SK-N-SH treated with all-trans-retinoic acid at 6 μM for 48 hours (cell line): ENCODE measurements around the gene CALN1.

Source experiments
- ARNTL ChIP-seq: fragments of 450-650 bp; formaldehyde crosslinking; IDR thresholded peaks from 2 replicates; pipeline ENCODE4 v1.5.0; 2020; ENCODE audit warnings: low read depth, mild to moderate bottlenecking, moderate library complexity, borderline replicate concordance
- BACH2 ChIP-seq: fragments of 250-450 bp; sonication (Bioruptor Pico); IDR thresholded peaks from 2 replicates; pipeline ENCODE4 v1.9.0; 2021; ENCODE audit warnings: mild to moderate bottlenecking, borderline replicate concordance
- CREB5 ChIP-seq: fragments of 250-450 bp; sonication (Bioruptor Pico); IDR thresholded peaks from 2 replicates; pipeline ENCODE4 v1.5.1; 2020; ENCODE audit warnings: low read depth, mild to moderate bottlenecking, moderate library complexity
- CSDC2 ChIP-seq: fragments of 250-450 bp; sonication (Bioruptor Pico); IDR thresholded peaks from 2 replicates; pipeline ENCODE4 v1.5.0; 2020; ENCODE audit warnings: mild to moderate bottlenecking, moderate library complexity
- ESRRG ChIP-seq: fragments of 250-450 bp; sonication (Bioruptor Pico); IDR thresholded peaks from 2 replicates; pipeline ENCODE4 v1.6.1; 2021; ENCODE audit warnings: mild to moderate bottlenecking
- GLIS3 ChIP-seq: fragments of 250-450 bp; sonication (Bioruptor Pico); IDR thresholded peaks from 2 replicates; pipeline ENCODE4 v1.5.0; 2020; ENCODE audit warnings: mild to moderate bottlenecking, moderate library complexity
- PATZ1 ChIP-seq: fragments of 250-450 bp; sonication (Bioruptor Pico); IDR thresholded peaks from 2 replicates; pipeline ENCODE4 v1.8.0; 2020; ENCODE audit warnings: mild to moderate bottlenecking, moderate library complexity, borderline replicate concordance
- RARB ChIP-seq: fragments of 250-450 bp; sonication (Bioruptor Pico); IDR thresholded peaks from 2 replicates; pipeline ENCODE4 v1.8.0; 2021; ENCODE audit warnings: mild to moderate bottlenecking, moderate library complexity
- SNAI2 ChIP-seq: fragments of 250-450 bp; sonication (Bioruptor Pico); IDR thresholded peaks from 2 replicates; pipeline ENCODE4 v1.5.0; 2020; ENCODE audit warnings: mild to moderate bottlenecking, moderate library complexity
- TCF4 ChIP-seq: fragments of 250-450 bp; sonication (Bioruptor Pico); IDR thresholded peaks from 2 replicates; pipeline ENCODE4 v1.8.0; 2021; ENCODE audit warnings: mild to moderate bottlenecking, moderate library complexity, borderline replicate concordance
- TOX ChIP-seq: fragments of 250-450 bp; sonication (Bioruptor Pico); IDR thresholded peaks from 2 replicates; pipeline ENCODE4 v1.8.0; 2021; ENCODE audit warnings: mild to moderate bottlenecking, moderate library complexity, borderline replicate concordance
- ZFP3 ChIP-seq: fragments of 250-450 bp; sonication (Bioruptor Pico); IDR thresholded peaks from 2 replicates; pipeline ENCODE4 v1.5.0; 2020; ENCODE audit warnings: mild to moderate bottlenecking, moderate library complexity
- ZFP30 ChIP-seq: fragments of 450-650 bp; formaldehyde crosslinking; IDR thresholded peaks from 2 replicates; pipeline ENCODE4 v1.5.0; 2022; ENCODE audit warnings: mild to moderate bottlenecking, moderate library complexity
- ZNF8 ChIP-seq: fragments of 450-650 bp; formaldehyde crosslinking; IDR thresholded peaks from 2 replicates; pipeline ENCODE4 v1.5.0; 2020; ENCODE audit warnings: mild to moderate bottlenecking, moderate library complexity

GRCh38 chr7:72416846-72417245 is 4.7 kb upstream of the CALN1 start:
- TF ChIP-seq SNAI2: no peak
- no peak for TF ChIP-seq ARNTL (CRISPR knock-in tag)
- TF ChIP-seq CREB5 (CRISPR knock-in tag): no peak
- TF ChIP-seq PATZ1: no peak
- no peak for TF ChIP-seq BACH2
- no peak for TF ChIP-seq GLIS3 (CRISPR knock-in tag)
- TF ChIP-seq TCF4 (CRISPR knock-in tag): no peak
- TF ChIP-seq ZNF8 (CRISPR knock-in tag): no peak
- no peak for TF ChIP-seq ZFP3 (CRISPR knock-in tag)
- TF ChIP-seq ZFP30 (CRISPR knock-in tag): no peak
- TF ChIP-seq TOX (CRISPR knock-in tag): no peak
- no peak for TF ChIP-seq CSDC2 (CRISPR knock-in tag)
- no peak for TF ChIP-seq RARB (CRISPR knock-in tag)
- TF ChIP-seq ESRRG (CRISPR knock-in tag): no peak
